Measurements from ENCODE around the gene BEST1.

Gene BEST1

DNA sequence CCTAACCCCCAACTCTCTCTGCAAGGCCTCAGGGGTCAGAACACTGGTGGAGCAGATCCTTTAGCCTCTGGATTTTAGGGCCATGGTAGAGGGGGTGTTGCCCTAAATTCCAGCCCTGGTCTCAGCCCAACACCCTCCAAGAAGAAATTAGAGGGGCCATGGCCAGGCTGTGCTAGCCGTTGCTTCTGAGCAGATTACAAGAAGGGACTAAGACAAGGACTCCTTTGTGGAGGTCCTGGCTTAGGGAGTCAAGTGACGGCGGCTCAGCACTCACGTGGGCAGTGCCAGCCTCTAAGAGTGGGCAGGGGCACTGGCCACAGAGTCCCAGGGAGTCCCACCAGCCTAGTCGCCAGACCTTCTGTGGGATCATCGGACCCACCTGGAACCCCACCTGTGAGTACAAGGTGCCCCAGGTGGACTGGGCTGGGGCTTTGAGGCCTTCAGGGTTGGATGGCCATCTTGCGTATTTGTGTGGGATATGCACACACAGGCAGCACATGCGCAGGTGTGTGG is at the start of gene BEST1:
BEST1 (plus strand) TSS at position 317 of the 513 bp plus-strand sequence. CDS start 1,456 bp downstream, outside the sequence.
- DNase-seq, result no peak

DNA sequence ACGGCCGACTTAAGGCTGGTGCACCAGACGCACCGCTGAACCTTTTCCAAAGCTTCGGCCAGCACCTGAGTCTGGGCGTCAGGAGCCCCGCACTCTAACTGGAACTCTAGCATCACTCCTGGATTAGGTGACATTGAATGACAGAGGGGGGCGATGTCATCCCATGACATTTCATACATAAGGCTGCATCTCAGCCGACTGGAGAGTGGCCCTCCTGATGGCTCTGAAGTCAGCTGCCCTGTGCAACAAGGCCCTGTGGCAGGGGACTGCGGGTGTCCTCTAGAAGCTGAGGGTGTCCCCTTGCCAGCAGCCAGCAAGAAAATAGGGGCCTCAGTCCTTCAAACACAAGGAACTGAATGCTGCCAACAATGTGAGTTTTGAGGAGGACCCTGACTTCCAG is 48.8 kb upstream of the BEST1 start:
- no peak for DNase-seq

DNA sequence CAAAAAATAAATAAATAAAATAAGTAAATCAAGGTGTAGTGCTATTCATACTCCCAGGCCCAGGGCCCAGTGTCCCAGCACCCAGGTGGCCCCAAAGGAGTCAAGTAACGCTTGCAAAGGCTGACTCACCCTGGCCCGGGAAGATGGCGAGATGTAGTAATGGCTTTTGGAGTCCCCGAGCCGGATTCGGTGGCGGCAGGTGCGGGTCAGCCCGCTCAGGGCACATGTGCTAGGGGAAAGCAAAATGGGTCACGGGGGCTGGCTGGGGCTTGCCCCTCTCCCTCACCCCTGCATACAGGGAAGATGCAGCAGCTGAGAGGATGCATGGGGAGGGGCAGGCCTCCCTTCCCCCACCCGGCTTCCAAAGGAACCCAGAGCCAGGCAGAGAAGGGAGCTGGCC is 47.8 kb upstream of the BEST1 start:
- no peak for DNase-seq

DNA sequence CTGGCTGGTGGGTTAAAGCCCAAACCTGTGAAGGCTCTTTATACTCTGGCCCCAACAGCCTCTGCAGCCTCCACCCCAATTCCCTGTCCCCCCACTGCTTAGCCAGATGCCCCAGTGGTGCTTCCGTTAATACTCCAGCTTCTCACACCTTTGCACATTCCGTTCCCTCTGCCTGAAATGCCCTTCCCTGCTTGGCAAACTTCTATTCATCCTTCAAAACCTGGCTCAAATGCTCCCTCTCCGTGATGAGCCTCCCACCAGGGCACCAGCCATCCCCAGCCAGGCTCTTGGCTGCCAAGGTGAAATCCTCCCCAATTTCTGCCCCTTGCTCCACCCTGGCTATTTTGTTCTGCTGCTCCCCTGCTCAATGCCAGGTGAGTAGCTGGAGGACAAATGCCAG is 46.3 kb upstream of the BEST1 start:
- no peak for DNase-seq

DNA sequence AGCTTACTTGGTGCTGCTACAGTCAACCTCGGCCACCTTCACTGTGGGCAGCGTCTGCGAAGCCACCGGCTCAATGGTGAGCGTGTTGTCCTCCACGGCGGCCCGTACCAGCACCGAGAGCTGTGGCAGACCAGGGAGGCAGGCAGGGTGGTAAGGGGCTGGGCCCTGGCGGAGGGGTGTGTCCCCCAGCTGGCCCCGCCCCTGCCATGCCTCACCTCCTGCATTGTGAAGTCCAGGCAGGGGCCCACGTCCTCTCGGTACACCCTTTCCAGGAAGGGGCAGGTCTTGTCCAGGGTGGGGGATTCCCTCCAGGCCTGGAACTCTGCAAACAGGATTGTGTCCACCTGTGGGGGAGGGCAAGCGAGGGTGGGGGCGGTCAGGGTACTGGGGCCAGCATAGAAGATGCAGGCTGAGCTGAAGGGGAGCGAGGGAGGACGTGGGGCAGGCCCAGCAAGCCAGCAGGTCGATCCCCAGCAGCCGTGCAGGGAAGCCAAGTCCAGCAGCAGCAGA is 45.6 kb upstream of the BEST1 start:
- DNase-seq, result no peak

DNA sequence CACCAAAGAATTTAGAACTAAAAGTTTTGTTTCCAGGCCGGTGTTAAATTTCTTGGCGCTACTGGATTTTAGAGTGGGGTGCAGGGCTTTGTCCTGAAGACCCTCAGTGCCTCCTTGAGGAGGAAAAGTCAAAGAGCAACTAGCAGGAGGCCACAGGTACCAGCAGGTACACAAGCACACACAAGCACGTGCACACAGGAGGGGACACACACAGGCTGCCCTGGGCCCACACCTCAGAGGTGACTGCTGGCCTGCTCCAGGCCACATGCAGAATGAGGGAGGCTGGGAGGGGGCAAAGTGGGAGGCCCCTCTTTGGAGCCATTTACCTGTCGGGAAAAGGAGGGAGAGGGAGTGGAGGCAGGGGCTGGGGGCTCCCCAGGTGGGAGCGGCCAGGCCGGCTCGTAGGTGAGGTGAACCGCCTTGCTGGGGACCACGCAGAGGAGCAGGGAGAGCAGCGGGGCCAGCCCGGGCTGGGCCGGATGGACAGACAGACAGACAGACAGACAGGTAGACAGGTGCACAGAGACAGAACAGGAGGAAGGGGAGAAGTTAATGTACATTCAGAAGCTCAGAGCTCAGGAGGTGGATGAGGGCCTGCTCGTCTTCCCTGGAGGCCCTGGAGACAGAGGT is 45.0 kb upstream of the BEST1 start:
- DNase-seq, result no peak

DNA sequence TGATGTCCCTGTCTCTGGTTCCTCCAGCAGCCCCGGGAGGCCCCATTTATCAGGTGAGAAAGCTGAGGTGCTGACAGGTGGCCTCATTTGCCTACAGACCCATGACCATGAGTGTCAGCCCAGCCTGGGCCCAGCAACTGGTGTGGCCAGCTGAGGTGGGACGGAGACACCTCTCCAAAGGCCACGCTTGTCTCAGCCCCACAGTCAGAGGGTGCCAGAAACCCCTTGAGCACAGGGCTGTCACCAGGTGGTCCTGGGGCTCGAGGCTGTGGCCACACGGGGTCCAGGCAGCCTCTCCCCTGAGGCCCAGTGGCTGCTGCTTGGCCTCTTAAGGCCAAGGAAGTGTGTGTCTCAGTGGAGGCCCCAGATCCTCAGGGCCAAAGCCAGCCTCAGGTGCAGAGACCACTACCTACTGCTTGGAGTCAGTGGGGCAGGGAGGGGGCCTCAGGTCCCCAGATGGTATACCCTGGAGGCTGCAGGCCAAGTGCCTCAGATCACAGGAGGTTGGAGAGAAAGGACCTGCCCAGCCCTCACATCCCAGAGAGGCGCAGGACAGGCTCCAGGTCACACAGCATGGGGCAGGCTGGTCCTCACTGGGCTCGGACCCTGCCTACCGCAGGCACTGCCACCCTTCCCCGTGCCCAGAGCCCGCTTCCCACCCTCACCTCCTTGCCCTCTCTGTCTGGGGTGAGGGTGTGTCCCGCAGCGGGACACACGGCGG is 44.2 kb upstream of the BEST1 start:
- no peak for DNase-seq

DNA sequence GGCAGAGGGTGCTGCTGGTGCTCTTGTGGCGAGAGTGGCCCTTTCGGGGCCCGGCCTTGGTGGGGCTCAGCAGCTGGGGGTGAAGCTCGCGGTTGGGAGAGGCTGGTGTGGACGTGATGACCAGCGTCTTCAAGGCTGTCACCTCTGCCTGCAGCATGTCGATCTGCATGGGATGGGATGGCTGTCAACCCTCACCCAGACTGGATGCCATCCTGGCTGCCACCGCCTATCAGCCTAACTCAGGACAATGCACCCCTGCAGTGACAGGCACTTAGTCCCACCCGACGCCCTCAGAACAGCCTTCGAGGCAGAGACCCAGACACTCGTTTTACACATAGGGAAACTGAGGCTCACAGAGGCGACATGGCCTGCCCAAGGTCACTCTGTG is 43.6 kb upstream of the BEST1 start:
- DNase-seq, result no peak

DNA sequence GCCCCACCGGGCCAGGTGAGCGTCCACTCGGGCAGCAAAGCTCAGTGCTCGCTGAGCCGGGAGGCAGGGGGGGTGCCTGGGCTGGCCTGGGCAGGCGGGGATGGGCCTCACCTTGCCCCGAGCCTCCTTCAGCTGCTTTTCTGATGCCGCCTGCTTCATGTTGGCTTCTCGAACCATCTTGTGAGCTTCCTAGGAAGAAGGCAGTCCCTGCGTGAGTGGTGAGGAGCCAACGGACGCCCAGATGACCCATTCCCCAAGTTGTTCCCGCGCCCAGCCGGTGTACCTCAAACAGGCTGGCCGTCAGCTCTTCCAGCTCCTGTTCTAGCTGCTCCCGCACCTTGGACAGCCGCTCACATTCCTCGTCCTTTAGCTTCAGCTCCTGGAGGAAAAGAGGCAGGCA is 42.9 kb upstream of the BEST1 start:
- DNase-seq, result no peak

DNA sequence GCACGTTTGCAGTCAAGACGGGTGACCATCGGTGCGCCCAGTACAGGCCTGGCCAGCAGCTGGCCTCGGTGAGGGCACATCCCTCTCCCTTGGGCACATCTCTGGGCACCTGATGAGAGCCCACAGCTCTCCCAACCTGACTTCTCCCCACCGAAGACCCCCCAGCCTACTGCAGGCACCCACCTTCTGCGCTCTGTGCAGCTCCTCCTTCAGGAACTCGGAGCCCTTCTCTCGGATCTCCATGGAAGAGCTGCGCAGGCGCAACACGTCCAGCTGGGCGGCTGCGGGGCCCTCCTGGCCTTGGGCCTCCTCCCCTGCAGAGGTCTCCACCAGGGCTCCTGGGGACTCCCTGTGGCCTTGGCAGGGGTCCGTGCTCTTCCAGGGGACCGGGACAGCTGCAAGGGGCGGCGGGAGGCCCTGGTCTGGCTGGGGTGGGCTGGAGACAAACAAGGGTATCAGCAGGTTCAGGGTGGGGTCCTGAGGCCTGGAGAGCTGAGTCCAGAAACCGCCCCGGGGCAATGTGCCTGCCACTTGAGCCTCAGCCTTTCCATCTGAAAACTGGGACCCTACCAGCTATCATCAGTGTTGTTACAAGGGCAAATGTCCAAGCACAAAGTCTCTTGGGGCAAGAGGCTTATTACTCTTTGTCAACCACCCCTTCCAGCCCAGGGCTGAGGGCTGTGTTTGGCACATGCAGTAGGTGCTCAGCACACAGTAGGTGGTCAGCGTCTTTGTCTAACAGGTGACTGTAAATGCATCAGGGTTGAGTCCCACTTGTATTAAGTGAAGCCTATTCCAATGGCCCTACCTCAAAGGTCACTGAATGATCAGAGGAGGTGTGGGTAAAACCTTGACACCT is 42.1 kb upstream of the BEST1 start:
- no peak for DNase-seq

DNA sequence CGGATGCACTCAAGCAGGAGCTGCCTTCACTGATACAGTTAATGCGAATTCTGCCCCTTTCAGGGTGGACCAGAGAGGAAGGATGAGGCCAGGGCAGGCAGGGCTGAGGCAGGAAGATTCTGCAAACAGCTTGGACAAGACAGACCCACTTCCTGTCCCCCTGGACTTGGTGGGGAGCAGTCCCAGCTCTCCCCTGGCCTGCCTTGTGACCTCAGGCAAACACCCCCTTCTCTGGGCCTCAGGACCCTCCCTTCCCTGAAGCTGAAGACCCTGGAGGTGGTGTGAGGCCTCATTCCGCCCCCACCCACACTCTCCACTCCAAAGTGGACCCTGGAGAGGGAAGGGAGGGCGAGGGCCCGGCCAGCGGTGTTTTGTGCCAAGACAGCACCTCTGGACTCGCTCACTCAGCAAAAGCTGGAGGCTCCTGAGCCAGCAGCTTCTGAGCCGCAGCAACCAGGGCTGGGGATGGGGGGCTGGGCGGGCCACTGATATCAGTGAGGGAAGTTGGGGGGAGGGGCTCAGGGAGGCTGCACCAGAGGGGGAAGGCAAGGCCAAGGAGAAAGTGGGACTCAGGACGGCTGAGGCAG is 41.3 kb upstream of the BEST1 start:
- DNase-seq, result no peak

DNA sequence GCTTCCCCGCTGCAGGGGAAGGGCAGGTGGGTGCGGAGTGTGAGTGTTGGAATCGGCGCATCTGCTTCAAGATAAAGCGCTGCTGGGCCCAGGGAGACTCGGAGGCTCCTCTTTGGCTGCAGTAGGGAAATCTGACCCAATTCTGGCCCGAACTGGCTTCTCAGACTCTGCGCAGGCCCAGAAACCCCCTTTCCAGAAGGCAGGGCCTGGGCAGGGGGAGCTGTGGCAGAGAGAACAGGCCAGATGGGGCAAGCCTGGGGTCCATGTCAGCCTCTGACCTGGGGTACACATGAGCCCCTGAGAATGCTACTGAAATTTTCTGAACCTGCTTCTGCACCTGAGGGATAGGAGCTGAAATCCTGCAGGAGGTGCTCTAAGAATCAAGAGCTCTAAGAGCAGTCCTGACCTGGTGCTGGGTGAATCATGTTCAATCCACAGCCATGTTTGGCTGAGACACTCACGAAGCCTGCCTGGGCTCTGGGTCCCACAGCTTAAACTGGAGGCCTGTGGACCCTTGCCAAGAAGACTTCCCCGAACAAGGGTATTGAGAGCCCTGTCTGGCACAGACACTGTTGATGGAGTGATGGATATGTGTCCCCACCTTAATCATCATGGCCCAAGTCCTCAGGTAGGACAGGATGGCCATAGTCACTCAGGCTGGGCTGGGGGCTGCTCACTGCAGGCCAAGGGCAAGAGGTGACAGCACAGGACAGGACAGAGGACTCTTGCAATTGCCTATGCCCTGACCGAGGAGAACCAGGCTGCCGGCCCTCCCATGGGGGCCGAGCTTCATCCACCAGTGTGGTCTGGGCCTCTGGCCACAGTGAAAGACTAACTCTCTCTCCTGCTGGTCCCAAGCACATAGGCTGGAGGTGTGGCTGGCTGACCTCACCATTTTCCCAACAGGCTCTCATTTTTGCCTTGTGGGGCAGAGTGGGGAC is 39.7 kb upstream of the BEST1 start:
- DNase-seq, result no peak

DNA sequence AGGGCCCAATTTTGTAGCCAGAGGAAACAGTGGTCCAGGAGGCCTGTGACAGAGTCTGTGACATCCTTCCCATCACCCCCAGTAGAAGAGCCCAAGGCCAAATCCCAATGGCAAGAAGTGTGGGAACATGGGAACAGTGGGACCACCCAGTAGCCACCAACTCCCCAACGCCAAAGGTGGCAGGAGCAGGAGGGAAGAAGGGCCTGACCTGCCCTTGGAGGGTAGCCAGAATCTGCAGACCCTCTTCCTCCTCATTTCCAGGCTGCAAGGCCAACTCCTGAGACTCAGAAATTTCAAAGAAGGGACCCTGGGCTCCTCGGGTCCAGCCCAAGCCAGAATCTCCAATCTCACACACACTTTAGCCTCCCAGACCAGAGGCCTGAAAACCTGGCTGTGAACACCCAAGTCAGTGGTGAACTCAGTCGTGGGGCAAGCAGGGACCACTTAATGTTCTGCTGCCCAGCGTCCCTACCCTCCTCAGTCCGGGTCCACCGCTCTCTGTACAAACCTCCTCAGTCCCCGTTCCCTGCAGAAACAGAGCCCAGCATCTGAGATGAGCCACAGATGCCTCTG is 38.9 kb upstream of the BEST1 start:
- no peak for DNase-seq

DNA sequence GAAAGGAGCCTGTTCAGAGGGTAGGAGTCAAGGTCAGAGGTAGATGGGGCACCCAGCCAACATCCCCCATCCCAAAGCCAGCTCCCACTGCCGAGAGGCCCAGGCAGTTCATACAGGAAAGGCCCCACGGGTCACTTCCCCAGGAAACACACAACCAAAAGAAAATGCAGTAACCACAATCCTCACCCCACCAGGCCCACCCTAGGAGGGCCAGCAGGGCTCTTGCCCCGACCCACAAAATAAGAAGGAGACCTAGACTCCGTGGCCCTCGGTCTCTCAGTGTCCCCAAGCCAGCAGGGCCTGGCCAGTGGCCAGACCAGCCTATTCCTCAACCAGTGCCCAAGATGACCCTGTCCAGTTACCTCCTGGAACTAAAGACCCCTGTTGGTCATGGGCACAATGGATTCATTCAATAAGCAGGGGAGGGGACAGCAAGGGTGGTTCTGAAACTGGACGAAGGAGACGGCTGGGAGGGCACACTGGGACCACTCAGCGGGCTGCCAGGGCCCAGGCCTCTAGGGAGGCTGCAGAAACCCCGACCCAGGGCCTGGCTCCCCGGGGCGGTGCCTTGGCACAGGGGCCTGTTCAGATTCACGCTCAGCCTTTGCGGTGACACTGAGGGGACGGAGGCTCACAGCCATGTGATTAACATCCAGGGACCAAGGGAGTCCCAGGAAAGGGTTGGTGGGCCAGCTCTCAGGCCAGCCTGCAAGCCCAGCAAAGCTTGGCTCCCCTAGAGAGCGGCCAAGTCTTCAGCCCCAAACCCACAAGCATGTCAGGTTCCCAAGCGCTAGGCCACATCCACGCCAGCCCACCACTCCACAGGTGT is 38.2 kb upstream of the BEST1 start:
- DNase-seq, result no peak

DNA sequence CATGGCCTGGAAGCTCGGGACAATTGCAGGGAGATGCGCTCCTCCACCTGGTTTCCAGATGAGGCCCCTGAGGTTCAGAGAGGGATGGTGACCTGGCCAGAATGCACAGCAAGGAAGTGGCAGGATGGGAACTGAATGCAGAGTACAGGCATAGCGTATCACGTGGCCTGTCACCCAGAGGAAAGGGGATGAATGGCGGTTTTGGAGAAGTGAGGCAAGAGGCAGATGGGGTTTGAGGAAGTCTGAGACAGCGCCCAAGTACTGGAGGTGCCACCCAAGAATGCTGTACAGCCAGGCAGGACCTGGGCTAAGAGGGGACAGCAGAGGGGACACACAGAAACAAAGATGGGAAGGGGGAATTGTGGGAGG is 37.6 kb upstream of the BEST1 start:
- DNase-seq, result peak; percentile 21

DNA sequence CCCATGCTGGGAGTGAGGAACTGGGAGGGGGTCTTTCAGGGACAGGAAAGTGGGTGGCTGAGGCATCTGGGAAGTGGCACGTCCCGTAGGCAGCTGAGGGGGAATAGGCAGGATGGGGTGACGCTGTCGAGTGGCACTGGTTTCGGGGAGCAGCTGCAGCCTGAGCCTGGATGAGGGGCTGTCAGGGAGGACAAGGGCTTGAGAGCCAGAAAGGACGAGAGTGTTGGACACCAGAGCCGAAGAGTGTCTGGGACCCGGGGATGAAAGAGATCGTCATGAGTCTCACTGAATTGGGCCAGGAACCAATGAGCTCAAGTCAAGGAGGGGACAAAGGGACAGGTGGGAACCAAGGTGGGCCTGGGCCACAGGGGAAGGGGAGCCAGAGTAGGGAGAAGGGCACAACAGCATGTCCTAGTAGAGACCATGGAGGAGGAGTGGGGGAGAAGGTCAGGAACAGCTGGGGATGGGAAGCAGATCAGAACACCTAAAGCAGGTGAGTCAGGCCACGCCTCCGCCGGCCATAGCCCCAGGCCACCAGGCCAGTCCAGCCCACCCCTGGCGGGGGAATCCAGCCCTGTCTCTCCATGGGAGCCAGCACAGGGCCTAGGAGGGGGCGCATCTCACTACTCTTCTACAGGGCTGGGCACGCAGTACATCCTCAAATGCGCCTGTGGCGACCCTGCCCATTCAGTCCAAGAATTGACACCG is 37.0 kb upstream of the BEST1 start:
- DNase-seq, result no peak

DNA sequence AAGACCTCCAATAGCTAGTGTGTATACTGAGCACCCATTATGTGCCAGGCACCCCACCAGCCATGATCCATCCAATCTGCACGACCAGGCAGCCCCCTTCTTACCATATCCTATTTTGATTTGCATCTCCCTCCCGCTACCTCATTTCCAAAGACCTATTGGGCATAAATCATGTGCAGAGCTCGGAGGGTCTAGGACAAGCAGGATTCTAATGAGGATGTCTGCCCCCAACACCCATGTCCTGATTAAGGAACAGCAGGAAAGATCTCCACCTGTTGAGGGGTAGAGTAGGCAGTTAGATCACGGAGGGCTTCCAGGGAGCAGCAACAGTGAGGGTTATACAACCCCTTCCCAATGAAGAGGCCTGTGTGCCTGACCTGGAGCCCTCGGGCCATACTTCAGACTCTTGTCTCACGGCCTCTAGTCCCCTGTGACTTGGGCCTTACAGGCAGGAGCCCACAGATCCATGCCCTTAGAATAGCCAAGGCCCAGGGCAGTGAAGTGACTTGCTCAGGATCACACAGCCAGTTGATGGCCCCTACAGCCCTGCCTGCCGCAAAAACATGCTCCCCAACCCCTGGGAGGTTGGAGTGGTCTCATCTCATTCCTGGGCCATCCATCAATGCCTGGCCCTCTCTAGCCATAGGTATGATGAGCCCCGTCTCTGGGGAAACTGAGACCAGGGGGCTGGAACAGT is 36.3 kb upstream of the BEST1 start:
- no peak for DNase-seq

DNA sequence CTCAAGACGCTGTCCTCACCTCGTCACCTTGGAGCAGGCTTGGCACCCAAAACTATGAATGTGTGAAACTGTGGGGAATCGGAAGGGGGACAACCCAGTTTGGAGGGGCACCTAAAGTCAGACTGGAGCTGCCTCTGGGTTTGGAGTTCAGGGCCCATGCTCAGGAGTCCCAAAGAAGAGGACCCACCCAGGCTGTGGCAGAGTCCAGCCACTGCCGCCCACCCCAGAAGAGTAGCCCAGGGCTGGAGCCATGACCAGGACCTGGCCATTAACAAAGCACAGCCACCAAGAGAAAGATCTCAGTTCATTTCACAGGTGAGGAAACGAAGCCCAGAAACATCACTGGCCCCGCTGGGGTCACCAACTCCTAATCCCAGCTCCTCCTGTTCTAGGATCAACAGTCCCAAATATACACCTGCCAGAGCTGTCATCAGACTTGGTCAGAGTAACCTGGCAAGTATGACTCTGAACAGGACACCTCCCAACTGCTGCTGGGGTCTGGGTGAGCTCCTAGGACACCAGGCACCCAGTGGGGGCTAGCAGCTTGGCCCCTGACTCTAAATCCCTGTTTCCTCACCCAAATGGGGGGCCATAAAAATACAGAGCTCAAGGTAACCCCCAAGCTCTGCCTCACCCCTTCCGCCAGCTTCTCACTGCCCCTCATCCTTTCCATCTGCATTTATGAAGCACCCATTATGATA is 35.5 kb upstream of the BEST1 start:
- DNase-seq, result no peak
